Keratinocyte (primary cell): ENCODE results near the gene ZKSCAN1.

Experiments
- EZH2 ChIP-seq: IDR thresholded peaks from one replicate; pipeline ENCODE4 v1.6.1; 2012; ENCODE audit warnings: inconsistent platforms, mild to moderate bottlenecking, low read length, moderate library complexity
- TF ChIP-seq, protein P1 (sequence below), 3 experiments: IDR thresholded peaks in 1 of 3; conservative IDR thresholded peaks in 1 of 3; optimal IDR thresholded peaks in 1 of 3; 2 replicates in 2 of 3; 3 replicates in 1 of 3; pipeline versions ENCODE3 to v1.5.1; 2011; ENCODE audit warnings: low read length in 3 of 3, mild to moderate bottlenecking in 3 of 3, moderate library complexity in 2 of 3, control low read depth in 1 of 3, inconsistent platforms in 1 of 3; ENCODE audit not compliant: insufficient read depth in 2 of 3; ENCODE audit errors: extremely low read depth in 1 of 3

- TF ChIP-seq, protein P1, sequence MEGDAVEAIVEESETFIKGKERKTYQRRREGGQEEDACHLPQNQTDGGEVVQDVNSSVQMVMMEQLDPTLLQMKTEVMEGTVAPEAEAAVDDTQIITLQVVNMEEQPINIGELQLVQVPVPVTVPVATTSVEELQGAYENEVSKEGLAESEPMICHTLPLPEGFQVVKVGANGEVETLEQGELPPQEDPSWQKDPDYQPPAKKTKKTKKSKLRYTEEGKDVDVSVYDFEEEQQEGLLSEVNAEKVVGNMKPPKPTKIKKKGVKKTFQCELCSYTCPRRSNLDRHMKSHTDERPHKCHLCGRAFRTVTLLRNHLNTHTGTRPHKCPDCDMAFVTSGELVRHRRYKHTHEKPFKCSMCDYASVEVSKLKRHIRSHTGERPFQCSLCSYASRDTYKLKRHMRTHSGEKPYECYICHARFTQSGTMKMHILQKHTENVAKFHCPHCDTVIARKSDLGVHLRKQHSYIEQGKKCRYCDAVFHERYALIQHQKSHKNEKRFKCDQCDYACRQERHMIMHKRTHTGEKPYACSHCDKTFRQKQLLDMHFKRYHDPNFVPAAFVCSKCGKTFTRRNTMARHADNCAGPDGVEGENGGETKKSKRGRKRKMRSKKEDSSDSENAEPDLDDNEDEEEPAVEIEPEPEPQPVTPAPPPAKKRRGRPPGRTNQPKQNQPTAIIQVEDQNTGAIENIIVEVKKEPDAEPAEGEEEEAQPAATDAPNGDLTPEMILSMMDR (optimal IDR thresholded peaks at IDR 0.05 in 1 of 3, IDR thresholded peaks at IDR 0.05 in 1 of 3, conservative IDR thresholded peaks at IDR 0.05 in 1 of 3; ENCODE audit: extremely low read depth in 1 of 3, insufficient read depth in 2 of 3, low read length in 3 of 3), result no peak
- TF ChIP-seq EZH2, result no peak
Measured at GRCh38 chr7:100069991-100070390, 54.6 kb downstream of the ZKSCAN1 start.
